Gastrocnemius medialis (tissue), 4 donors: ENCODE results near the gene CYP19A1. TPM values are rescaled to one million over a fixed set of nuclear protein-coding genes. Genes with fewer than 3 reads are reported as not detected.

Source experiments
- ATAC-seq, 2 donors: fragments of 150-250 bp; one replicate each; pipeline ENCODE4 v1.9.1; 2016
- DNase-seq, 2 donors: peaks; one replicate each; pipeline ENCODE4 v3.0.0-alpha.2; 2019
- H3K27ac ChIP-seq, 4 donors: fragments of 200-600 bp; sonication (generic); 1 replicate in 1 of 4; 2 replicates in 3 of 4; pipeline ENCODE4 v1.5.1; 2016 to 2018; ENCODE audit warnings: mild to moderate bottlenecking in 2 of 4, moderate library complexity in 1 of 4
- H3K27me3 ChIP-seq, 3 donors: fragments of 200-600 bp; sonication (generic) in 2 of 3; 1 replicate in 1 of 3; 2 replicates in 2 of 3; pipeline versions ENCODE4 v1.5.1 to v1.6.0; 2016 to 2019; ENCODE audit warnings: mild to moderate bottlenecking in 1 of 3, moderate library complexity in 1 of 3
- H3K36me3 ChIP-seq, 2 donors: fragments of 200-600 bp; sonication (generic) in 1 of 2; one replicate each; pipeline ENCODE4 v1.5.1; 2017 to 2018
- H3K4me1 ChIP-seq, 2 donors: fragments of 200-600 bp; sonication (generic) in 1 of 2; one replicate each; pipeline ENCODE4 v1.5.1; 2016 to 2017; ENCODE audit warnings: mild to moderate bottlenecking in 2 of 2
- H3K4me3 ChIP-seq, 4 donors: fragments of 200-600 bp; sonication (generic) in 3 of 4; 1 replicate in 1 of 4; 2 replicates in 3 of 4; pipeline ENCODE4 v1.5.1; 2016 to 2019; ENCODE audit warnings: mild to moderate bottlenecking in 2 of 4
- H3K9me3 ChIP-seq, 3 donors: fragments of 200-600 bp; sonication (generic) in 2 of 3; 1 replicate in 1 of 3; 2 replicates in 2 of 3; pipeline ENCODE4 v1.5.1; 2016 to 2019
- CTCF ChIP-seq, 5 experiments: fragments of 450-650 bp in 3 of 5; fragments of 200-600 bp in 2 of 5; sonication (generic) in 2 of 5; IDR thresholded peaks in 4 of 5; conservative IDR thresholded peaks in 1 of 5; 1 replicate in 4 of 5; 2 replicates in 1 of 5; pipeline ENCODE4 v1.5.1; 2016 to 2019; ENCODE audit warnings: antibody characterized with exemption in 5 of 5, mild to moderate bottlenecking in 3 of 5, moderate library complexity in 3 of 5
- POLR2A ChIP-seq, 2 donors: fragments of 450-650 bp; IDR thresholded peaks; one replicate each; pipeline ENCODE4 v1.6.1; 2017; ENCODE audit warnings: antibody characterized with exemption in 2 of 2, mild to moderate bottlenecking in 2 of 2, moderate library complexity in 2 of 2
- in situ Hi-C, 4 donors: fragments of 200-750 bp; cut with MboI; loops; one replicate each; pipeline versions ENCODE4 v1.15.0 to v1.8.0; 2017; ENCODE audit warnings: low sequenced_read_pairs in 4 of 4
- intact Hi-C: fragments of 100-400 bp; cut with DNase I; formaldehyde crosslinking; loops from one replicate; pipeline ENCODE4 v1.15.1; 2023; ENCODE audit warnings: low total_unique reads
- total RNA-seq, 4 donors: library from RNA; depleted of rRNA; stranded (reverse); fragments of >200 nt; gene quantifications; one replicate each; pipeline versions ENCODE4 v1.1.0 to v1.2.3, GENCODE V29; 2016

The CYP19A1 gene
- total RNA-seq, 4 donors from 2014 or later: 0.68 to 0.75 (median 0.71) TPM; not detected in 1

DNA sequence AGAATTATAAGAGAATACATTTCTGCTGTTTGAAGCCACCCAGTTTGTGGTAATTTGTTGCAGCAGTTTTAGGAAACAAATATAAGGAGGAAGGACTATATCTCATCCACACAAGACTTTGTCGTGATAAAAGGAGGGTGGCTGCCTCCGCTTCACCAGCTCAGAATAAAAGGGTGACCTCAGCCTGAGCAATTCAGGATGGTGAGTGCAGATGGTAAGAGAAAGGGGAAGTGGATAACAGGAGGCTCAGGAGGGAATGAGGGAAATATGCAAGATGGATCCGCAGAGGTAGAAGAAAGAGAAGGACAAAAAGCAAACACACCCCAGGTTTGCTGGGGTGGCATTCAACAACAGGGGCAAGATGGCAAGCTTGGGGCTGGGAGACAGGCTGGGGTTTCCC, 135.6 kb downstream of the CYP19A1 start:
- H3K36me3 ChIP-seq: no peaks in the 10 kb centered on the region
- intact Hi-C loops (no loop called here), in situ Hi-C loops (loop anchor here in 1 of 4 donors (10.0 kb wide), 1 partner anchor 48 kb away; no protein-coding TSS in a partner anchor)
- H3K27me3 ChIP-seq: no peaks in the 10 kb centered on the region
- DNase-seq (no peak), ATAC-seq (no peak)
- H3K9me3 ChIP-seq: no peaks in the 10 kb centered on the region
- TF ChIP-seq POLR2A (IDR thresholded peaks at IDR 0.05) (no peak), CTCF (IDR thresholded peaks at IDR 0.05 in 4 of 5, conservative IDR thresholded peaks at IDR 0.05 in 1 of 5) (no peak)
- no peak overlapping the region for H3K4me3 ChIP-seq
- no peak overlapping the region for H3K27ac ChIP-seq
- no peaks in the 10 kb centered on the region for H3K4me1 ChIP-seq

- Histone ChIP-seq H3K4me3 (no peak overlapping the region), H3K27ac (no peak overlapping the region), H3K9me3 (no peaks in the 10 kb centered on the region), H3K27me3 (no peaks in the 10 kb centered on the region), H3K36me3 (no peaks in the 10 kb centered on the region), H3K4me1 (no peaks in the 10 kb centered on the region)
- ATAC-seq (no peak), DNase-seq (no peak)
- in situ Hi-C loops (loop anchor here in 1 of 4 donors (10.0 kb wide), 1 partner anchor 47 kb away; no protein-coding TSS in a partner anchor), intact Hi-C loops (no loop called here)
- TF ChIP-seq CTCF (IDR thresholded peaks at IDR 0.05 in 4 of 5, conservative IDR thresholded peaks at IDR 0.05 in 1 of 5) (no peak), POLR2A (IDR thresholded peaks at IDR 0.05) (no peak)
Measured at GRCh38 chr15:51201581-51201980, 136.8 kb downstream of the CYP19A1 start.

DNA sequence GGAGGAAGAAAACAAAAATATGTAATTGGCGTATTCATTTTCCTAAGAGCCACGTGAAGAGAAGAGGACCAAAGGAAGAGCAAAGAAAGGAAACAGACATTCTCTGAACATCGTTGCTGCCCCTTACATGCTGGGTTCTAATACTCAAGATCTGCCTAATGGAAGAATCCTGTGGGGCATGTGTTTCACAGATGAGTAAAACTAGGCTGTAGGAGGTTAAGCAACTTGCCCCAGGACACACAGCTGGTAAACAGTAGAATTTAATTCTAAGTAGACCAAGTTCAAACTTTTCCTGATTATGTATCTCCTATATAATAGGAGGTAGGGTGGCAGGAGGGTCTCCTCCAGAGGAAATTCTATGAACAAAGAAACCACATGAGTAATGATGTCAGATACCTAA, 137.6 kb downstream of the CYP19A1 start:
- in situ Hi-C loops: loop anchor here in 1 of 4 donors (10.0 kb wide), 1 partner anchor 46 kb away; no protein-coding TSS in a partner anchor
- intact Hi-C loops: no loop called here
- ATAC-seq: no peak

GRCh38 chr15:51199541-51199940, 138.9 kb downstream of the CYP19A1 start:
- Histone ChIP-seq H3K36me3 (no peaks in the 10 kb centered on the region), H3K4me3 (no peak overlapping the region), H3K27me3 (no peaks in the 10 kb centered on the region), H3K27ac (no peak overlapping the region), H3K9me3 (no peaks in the 10 kb centered on the region), H3K4me1 (no peaks in the 10 kb centered on the region)
- TF ChIP-seq CTCF (IDR thresholded peaks at IDR 0.05 in 4 of 5, conservative IDR thresholded peaks at IDR 0.05 in 1 of 5): no peak
- TF ChIP-seq POLR2A (IDR thresholded peaks at IDR 0.05): no peak
- in situ Hi-C loops: loop anchor here in 1 of 4 donors (5.0 kb wide), 1 partner anchor 37 kb away; no protein-coding TSS in a partner anchor
- intact Hi-C loops: no loop called here
- DNase-seq (no peak), ATAC-seq (no peak)

More for the DNA sequence above, 137.6 kb downstream of the CYP19A1 start:
- Histone ChIP-seq H3K9me3 (no peaks in the 10 kb centered on the region), H3K36me3 (no peaks in the 10 kb centered on the region), H3K4me1 (no peaks in the 10 kb centered on the region), H3K27ac (no peak overlapping the region), H3K27me3 (no peaks in the 10 kb centered on the region), H3K4me3 (no peak overlapping the region)
- TF ChIP-seq POLR2A (IDR thresholded peaks at IDR 0.05): no peak
- TF ChIP-seq CTCF (IDR thresholded peaks at IDR 0.05 in 4 of 5, conservative IDR thresholded peaks at IDR 0.05 in 1 of 5): no peak
- no peak for DNase-seq
